Glomerular endothelial cell (primary cell): ENCODE data around the gene PTX3. TPM values are rescaled to one million over a fixed set of nuclear protein-coding genes. Genes with fewer than 3 reads are reported as not detected.

ENCODE experiments used
- DNase-seq: peaks from one replicate; pipeline ENCODE4 v3.0.0-alpha.2; 2011; ENCODE audit warnings: low read depth, low spot score; ENCODE audit errors: extremely low read depth
- total RNA-seq: library from RNA; depleted of rRNA; stranded (reverse); fragments of >200 nt; gene quantifications from 2 replicates; pipeline ENCODE4 v1.2.3, GENCODE V29; 2015

The PTX3 gene
- total RNA-seq, 1 donor from 2014 or later = 317 TPM

DNA sequence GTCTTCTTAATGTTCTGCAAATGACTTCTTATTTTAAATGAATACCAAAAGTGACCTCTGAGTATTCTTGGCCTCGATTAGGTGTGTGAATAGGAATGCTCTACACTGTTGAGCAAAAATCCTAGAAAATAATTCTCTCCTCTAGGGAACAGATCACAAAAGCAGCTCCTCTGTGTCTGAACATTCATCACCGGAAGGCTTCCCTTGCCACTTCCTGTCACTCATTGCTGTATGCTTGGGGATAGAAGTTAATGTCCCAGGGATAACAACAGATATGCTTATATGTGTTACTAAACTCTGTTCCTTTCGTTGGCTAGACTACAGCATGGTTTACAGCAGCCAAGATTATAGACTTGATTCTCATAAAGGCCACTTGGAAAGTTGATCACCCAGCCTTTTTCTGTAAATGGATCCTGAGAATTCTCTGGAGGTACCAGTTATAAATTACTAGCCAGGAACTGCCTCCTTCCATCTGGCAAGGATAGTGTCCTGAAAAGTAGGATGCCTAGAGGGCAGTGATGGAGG is 16.0 kb upstream of the PTX3 start:
- no peak for DNase-seq

DNA sequence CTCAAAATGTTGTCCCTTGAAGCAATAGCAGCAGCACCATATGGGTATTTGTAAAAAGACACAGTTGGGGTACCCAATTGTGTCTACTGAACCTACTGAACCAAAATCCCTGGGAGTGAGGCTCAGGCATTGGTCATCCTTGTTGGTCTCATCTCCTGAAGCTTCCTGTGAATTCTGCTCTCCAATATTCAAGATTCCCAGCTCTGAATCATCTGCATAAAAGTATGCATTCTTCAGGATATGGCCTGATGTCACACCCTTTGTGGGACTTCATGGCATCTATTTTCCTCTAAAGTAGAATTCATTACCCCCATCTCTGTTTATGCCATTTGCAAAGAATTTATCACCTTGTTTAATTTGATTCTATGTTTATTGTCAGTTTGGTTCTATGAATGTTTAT is 13.3 kb upstream of the PTX3 start:
- no peak for DNase-seq

DNA sequence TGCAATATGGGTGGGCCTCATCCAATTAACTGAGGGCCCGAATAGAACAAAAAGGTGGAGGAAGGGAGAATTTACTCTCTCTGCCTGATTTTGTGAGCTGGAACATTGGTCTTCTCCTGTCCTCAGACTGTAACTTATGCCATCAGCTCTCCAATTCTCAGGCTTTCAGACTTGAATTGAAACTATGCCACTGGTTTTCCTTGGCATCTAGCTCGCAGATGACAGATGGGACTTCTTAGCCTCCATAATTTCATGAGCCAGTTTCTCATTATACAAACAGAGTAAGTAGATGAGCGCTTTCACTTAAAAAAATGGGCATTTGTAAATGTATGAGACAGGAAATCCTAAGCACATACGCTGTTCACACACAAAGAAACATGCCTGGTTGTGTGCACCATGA is 8.7 kb upstream of the PTX3 start:
- DNase-seq = no peak

DNA sequence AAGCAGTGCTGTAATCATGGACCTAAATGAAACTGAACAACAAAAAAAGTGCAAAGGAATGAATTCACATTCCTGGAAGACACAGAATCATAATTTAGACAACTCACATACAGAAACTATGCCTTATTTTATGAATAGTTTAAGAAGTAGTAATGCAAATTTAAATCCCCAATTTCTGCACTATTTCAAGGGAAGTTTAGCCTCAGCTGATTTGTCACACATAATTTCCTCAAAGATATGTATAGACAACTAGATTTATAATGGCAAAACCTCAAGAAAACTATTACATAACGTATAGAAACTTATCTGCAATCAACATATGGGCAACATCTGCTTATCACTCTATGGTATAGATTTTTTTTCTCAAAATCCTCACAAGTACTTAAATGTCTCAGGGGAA is 7.8 kb upstream of the PTX3 start:
- no peak for DNase-seq

DNA sequence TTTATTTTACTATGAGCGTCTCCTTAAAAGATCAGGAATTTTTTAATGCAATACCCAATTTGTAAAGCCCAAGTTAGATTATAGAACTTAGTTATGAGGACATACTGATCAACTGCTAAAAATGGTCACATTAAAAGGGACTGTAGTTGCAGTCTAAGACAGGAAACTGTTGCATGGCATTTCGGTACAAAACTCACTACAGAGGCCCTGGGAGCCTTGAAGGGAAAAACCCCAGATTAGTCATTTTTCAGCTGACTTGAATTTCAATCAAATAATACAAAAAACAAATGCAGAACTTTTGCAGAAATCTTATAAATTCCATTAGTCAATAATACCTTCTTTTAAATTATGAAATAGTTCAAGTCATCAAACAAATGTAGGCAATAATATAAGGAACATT is 6.9 kb upstream of the PTX3 start:
- DNase-seq = no peak

DNA sequence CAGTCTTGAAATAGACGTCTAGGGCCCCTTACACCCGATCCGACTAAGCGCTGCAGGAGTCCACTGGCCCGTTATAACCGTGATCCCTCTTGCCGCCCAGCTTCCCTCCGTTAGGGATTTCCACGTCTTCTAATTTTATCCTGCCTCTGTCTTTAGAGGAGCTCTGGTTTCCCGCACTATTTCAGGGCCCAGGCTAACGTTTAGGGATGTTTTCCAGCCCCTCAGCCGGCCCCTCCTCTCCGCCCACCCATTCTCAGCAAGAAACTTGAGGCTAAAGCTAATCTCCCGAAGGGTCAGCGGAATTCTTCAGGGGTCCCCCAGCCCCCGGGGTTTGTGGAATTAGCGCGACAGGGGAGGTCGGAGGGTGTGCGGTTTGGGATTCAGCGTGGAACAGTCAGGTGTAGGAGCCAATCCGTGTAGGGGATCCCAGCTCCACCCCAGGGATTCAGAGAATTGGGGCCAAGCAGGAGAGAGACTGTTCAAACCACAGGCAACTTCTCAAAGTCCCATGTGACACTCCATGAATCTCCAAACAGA is 1.6 kb downstream of the PTX3 start:
- no peak for DNase-seq

DNA sequence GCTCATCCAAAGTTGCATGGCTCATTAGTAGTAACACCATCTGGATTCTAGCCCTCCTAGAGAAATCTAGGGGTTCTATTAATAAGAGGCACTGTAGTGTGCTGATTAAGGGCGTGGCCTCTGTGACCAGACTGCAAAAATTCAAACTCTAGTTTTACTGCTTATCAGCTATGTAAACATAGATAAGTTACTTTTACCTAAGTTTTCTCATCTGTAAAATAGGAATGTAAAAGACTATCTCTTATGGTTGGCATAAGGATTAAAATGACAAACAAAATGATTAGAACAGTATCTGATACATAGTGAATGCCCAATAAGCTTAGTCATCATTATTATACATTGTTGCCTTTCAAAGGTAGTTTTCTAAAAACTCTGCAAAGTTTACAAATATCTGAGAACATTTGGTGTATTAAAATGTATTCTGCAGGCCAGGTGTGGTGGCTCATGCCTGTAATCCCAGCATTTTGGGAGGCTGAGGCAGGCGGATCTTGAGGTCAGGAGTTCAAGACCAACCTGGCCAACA is 4.5 kb downstream of the PTX3 start:
- DNase-seq = no peak

DNA sequence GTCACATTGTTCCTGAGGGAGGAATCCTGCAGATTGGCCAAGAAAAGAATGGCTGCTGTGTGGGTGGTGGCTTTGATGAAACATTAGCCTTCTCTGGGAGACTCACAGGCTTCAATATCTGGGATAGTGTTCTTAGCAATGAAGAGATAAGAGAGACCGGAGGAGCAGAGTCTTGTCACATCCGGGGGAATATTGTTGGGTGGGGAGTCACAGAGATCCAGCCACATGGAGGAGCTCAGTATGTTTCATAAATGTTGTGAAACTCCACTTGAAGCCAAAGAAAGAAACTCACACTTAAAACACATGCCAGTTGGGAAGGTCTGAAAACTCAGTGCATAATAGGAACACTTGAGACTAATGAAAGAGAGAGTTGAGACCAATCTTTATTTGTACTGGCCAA is 6.1 kb downstream of the PTX3 start:
- DNase-seq = no peak

DNA sequence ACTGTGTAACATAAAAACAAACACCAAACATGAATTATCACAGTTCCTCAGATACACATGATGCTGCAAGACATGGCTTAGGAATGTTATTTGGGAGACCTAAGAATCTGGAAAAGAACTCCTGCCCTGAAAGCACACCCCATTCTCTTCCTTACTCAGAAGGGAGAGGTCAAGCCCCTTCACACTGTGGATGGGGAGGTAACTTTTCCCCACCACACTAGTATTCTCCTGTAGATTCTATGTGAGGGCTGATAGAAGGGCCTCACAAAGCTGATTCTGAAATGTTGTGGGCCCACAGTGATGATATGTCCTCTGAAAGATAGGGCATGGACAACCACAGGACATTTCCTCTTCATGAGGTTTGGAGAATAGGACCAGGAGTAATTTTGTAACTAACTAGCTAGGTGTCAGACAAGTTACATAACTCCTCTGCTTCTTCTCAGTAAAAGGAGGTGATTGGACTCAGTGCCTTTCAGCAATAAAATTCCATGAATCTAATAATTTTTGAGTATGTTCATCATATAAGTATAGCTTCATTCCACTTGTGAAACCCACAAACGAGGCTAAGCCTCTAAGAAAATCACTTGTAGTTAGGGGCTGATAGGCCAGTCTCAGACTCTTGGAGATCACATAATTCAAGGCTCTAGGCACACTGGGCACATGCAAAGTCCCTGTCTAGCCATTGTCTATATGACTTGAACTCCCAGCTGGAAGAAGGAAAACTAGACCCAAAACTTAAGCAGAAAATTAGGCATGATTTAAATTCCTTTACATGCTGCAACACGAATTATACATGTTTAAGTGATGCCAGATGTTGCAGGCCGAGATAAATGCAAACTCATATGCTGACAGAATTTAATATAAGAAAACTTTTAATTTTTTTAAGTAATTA is 7.5 kb downstream of the PTX3 start:
- DNase-seq = no peak

DNA sequence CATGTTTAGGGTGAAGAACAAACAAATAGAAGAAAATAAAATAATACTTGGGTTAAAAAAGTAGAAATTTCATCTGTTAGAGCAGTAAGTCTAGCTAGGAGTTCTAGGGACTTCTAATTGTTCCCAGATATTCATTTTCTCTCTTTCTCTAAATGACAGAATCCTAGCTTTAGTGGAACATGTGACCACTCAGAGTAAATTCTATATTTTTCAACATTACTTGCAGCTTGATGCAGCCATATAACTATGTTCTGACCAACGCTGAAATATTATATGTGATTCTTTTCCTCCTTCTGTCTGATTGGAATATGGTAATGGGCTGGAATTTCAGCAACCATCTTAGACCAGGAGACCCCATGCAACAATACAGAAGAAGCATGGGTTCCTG is 8.1 kb downstream of the PTX3 start:
- DNase-seq = no peak

DNA sequence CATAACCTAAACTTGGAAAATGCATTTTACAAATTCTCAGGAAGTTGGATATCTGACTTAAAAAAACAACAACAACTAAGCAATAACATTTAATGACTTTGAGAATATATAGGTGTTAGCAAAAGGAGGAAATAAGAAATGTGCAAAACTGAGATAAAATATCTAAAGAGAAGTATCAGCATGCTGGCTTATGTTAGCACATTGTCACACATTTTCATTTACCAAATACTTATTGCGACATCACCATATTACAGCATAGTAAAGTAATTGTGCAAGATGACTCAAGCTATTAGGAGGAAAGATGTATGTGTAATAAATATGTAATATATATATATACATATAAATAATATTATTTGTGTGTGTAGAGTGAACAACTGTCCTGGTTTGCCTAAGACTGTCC is 9.2 kb downstream of the PTX3 start:
- DNase-seq = no peak

DNA sequence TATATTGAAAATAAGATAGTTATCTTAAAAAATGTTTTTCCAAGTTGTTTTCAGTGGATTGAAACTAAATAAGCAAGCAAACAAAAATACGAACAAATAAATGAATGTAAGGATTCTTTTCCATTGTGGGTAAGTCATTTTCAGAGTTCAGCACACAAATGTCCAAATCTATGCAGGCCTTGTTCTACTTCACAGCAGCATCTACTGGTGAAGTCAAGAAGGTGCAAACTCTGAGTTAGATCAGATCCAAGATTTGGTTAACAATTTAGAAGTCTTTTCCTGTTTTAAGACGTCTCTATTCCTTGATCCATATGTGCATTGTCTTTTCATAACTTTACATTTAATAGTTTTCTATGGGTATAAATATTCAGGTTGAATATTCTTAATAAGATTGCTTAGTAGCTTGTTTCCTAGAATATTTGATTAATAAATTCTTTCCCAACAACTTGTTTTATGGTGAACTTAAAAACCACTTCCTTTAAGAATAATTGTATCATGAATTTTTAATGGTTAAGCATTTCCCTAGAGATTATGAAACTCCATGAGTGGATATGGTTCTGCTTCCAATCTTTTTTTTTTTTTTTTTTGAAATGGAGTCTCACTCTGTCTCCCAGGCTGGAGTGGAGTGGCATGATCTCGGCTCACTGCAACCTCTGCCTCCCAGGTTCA is 10.5 kb downstream of the PTX3 start:
- DNase-seq = no peak

DNA sequence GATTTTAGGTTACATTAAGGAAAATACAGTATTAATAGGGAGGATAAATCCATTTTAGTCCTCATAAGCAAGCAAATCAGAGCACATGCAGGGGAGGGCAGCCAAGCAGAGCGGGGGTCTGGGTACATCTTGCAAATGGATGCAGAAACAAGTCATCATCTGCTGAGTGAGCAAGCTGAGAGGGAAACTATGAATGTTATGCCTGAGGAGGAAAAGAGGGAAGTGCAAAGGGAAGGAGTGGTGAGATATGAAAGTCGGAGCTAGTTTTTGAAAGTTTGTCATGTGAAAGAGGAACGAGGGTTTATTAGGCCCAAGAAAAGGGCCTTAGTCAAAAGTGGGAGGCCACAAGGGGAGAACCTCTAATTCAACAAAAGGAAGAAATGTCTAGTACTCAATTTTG is 15.4 kb downstream of the PTX3 start:
- DNase-seq = no peak

DNA sequence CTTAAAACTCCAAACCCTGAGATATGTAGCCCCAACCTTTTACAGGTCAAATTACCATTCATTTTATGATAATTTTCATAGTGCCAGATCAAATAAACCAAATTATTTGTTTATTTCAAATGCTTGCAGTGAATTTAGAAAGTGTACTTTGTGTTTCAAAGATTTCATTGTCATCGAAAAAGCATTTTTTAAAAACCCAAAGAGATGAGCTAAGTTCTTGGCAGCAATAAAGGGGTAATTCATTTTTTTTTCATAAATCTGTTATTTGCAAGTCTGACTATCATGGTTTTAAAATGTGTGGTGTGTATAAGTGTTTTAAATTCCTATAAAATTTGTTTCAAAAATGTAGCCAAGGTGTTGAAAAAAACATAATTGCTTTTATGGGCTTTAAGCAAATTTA is 17.2 kb downstream of the PTX3 start:
- no peak for DNase-seq

DNA sequence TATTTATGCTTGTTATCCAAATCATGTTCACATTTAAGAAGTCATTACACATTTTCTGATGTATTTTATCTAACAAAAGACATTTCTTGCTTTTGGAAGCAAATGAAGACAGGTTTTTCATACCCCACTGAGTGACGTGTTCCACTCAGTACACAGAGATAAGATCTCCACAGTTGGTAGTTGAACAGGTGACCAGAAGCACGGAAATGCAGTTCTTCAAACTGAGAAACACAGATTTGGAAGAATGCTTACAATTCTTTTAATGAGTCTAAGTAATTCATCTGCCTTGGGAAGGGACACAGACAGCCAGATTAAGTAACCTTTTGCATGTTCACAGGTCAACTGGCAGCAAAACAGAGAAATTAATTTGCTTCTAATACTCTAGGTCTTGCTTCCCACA is 23.1 kb downstream of the PTX3 start:
- no peak for DNase-seq

DNA sequence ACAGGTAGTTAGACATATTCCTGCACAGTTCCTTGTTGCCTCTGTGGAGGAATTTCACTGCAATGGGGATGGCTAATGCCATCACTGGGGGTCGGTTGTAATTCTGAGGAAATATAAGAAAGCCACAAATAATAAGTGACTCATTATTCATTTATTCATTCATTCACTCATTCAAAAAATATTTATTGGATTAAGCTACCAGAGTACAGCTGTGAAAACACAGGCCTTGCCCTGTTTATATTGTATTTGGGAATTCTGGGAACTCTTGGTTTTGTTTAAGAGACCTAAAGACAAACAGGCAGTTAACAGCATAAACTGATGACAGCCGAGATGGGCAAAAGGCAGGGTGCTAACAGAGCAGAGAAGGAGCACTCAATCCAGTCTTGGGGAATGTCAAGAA is 23.6 kb downstream of the PTX3 start:
- no peak for DNase-seq

DNA sequence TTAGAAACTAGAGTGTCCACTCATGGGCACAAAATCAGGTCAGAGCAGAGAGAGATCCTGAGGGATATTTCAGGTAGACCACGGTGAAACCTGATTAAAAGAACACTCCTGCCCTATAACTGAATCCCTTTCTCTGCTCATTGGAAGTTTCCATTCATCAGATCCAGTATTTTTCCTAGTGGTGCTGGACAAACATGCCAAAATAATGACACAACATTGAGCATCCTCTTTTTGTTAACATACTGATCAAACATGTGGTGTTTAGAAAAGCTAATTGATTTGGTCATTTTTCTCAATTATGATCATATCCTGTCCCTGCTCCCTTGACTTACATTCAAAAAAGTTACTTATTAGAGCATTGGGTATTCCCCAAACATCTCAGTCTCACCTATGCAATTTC is 27.2 kb downstream of the PTX3 start:
- no peak for DNase-seq

DNA sequence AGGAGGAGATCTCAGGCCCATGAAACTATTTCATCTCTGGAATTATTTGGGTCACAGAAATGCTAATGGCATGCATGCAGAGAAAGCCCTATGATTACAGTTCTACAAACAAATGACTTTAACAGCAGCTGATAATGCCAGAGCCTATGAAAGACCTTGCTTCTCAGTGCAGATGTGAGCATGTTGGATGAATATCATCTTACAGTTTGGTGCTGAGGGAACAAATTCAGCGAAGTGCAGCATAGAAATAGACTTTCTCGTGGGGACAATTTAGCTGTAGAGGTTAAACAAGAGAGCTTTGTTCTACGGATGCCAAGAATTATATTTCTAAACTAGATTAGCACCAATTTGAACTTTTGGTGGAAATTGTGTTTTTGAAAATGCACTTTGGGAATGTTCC is 27.7 kb downstream of the PTX3 start:
- DNase-seq = no peak

DNA sequence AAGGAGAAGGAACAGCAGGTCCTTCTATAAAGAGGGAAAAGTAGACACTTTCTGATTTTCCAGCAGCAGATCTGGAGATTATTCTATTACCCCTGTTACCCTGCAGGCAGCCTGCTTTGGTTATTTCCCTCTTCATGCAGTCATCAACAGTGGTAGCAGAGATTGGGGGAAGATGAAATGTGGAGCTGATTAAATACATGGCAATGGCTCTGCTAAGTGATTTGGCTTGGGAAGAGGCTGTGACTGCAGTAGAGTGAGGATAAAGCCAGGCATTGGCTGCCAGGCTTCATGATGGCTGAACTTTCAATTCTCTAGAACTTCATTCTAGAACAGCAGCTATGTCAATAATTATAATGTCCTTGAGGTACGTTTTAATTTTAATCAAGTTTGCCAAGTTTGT is 29.1 kb downstream of the PTX3 start:
- DNase-seq = no peak

DNA sequence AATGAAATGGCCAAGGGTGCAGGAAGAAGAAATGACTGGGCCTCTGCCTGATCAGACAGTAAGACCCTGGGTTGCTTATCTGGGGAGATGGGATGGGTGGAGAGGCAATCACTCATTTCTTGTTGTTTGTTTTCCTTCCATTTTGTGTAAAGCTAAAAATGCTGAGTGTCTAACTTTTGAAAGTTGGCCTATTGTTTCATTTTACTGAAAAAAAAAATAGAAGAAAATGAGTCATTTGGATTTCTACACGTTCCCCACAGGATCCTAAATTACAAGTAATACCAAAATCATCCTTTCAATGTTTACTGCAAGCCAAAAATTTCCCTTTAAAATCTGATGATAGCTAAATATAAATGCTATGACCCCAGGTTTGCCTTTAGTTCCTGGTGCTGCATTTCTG is 30.6 kb downstream of the PTX3 start:
- DNase-seq = no peak

DNA sequence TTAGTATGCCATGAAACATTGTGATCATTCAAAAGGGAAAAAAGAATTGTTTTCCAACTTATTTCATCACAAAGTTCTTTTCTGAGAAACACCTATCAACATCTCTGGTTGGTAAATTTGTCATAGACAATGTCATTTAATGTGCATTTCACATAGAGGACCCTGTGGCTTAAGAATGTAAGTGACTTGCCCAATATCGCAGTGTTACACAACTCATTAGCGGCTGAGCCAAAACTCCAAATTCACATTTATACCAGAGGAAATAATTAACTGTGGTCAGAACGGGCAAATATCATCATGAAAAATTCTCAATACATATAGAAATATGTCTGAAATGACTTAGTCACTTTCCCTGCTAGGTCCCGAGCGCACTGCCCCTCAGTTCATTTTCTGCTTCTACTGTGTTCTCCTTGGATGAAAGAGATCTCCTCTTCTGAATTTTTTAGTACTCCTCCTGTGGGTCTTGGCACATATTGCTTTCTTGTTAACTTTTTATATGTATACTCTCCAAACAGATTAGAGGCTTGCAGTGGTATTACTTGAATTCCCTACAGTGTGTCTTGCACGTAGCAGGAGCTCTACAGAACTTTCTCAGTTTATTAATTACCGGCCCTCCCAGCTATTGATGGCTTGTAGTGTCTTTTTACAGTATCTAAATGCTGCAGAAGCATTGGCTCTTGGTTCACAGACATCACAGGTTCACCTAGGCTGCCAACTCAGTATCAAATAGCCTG is 33.1 kb downstream of the PTX3 start:
- DNase-seq = no peak
